H7 (cell line): Measurements from ENCODE around the gene MVP. TPM values are rescaled to one million over a fixed set of nuclear protein-coding genes. Genes with fewer than 3 reads are reported as not detected.

Source experiments
- DNase-seq: peaks from one replicate; pipeline ENCODE4 v3.0.0; 2012
- H3K27me3 ChIP-seq: 2 replicates; pipeline ENCODE4 v1.6.0; 2011; ENCODE audit warnings: mild to moderate bottlenecking, low read length; ENCODE audit not compliant: control insufficient read depth, insufficient read depth
- H3K36me3 ChIP-seq: replicated peaks from 2 replicates; pipeline ENCODE4 v1.5.1; 2011; ENCODE audit warnings: low read length; ENCODE audit not compliant: control insufficient read depth, insufficient read depth
- H3K4me3 ChIP-seq: 2 replicates; pipeline ENCODE4 v1.5.1; 2011; ENCODE audit warnings: low read depth, mild to moderate bottlenecking, control low read depth, low read length, moderate library complexity; ENCODE audit not compliant: insufficient read depth
- total RNA-seq: library from RNA; depleted of rRNA; stranded (reverse); fragments of >200 nt; shearing (Covaris generic); gene quantifications from 2 replicates; pipeline ENCODE4 v1.2.3, GENCODE V29; 2014

The MVP gene
- total RNA-seq, 1 experiment from 2014 or later, result 7.0 TPM

GRCh38 chr16:29808219-29808900, 11.9 kb upstream of the MVP start:
- H3K36me3 ChIP-seq, result peaks cover 11% of the 10 kb centered on the region
- H3K27me3 ChIP-seq, result peaks cover 2% of the 10 kb centered on the region; the same call in 1 of the 2 replicates
- peak overlapping the region; percentile 86 for H3K4me3 ChIP-seq
- DNase-seq, result no peak

- DNase-seq, result no peak
- H3K27me3 ChIP-seq, result peaks cover 2% of the 10 kb centered on the region; the same call in 1 of the 2 replicates
- peaks cover 8% of the 10 kb centered on the region for H3K36me3 ChIP-seq
- H3K4me3 ChIP-seq, result no peak overlapping the region; the same call in 1 of the 2 replicates
Observed at GRCh38 chr16:29809031-29809747, 11.1 kb upstream of the MVP start.

DNA sequence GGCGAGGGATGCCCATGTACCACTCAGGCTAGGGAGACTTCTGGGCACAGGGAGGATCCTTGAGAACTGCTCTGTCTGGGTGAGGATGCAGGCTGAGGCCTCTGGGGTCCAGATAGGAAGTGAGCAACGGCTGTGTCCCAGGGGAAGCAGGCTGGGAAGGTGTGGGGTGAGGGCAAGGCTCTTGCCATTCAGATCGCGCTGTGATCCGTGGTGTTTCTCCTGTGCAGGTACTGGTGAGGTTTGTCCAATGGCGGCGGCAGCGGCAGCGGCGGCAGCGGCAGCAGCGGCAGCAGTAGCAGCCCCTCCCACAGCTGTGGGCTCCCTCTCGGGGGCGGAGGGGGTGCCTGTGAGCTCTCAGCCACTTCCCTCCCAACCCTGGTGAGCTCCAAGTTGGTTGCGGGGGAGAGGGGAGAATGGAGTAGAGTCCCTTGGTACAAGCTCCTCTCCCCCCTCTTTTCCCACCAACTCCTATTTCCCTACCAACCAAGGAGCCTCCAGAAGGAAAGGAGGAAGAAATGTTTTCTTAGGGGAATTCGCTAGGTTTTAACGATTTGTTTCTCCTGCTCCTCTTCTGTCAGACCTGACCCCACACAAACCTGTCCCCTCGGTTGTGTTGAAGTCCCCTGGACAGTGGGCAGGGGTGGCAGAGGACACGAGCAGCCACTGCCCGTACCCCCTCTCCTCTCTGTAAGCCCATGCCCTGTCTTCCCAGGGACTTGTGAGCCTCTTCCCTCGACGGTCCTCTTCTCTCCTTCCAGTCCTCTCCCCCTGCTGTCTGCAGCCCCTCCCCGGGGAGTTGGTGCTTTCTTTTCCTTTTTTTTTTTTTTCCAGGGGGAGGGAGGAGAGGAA, 10.2 kb upstream of the MVP start:
- Histone ChIP-seq H3K27me3 (peaks cover 2% of the 10 kb centered on the region; the same call in 1 of the 2 replicates), H3K4me3 (peak overlapping the region; percentile 16; the same call in 1 of the 2 replicates), H3K36me3 (peaks cover 8% of the 10 kb centered on the region)
- peak; percentile 70 for DNase-seq

- H3K4me3 ChIP-seq, result peak overlapping the region; percentile 20
- H3K27me3 ChIP-seq, result peaks cover 2% of the 10 kb centered on the region; the same call in 1 of the 2 replicates
- peak; percentile 74 for DNase-seq
- peaks cover 8% of the 10 kb centered on the region for H3K36me3 ChIP-seq
Observed at GRCh38 chr16:29810699-29811169, 9.5 kb upstream of the MVP start.

GRCh38 chr16:29811170-29811895, 8.9 kb upstream of the MVP start:
- Histone ChIP-seq H3K36me3 (peaks cover 8% of the 10 kb centered on the region), H3K27me3 (peaks cover 2% of the 10 kb centered on the region; the same call in 1 of the 2 replicates), H3K4me3 (peak overlapping the region; percentile 82)
- DNase-seq, result peak; percentile 96

DNA sequence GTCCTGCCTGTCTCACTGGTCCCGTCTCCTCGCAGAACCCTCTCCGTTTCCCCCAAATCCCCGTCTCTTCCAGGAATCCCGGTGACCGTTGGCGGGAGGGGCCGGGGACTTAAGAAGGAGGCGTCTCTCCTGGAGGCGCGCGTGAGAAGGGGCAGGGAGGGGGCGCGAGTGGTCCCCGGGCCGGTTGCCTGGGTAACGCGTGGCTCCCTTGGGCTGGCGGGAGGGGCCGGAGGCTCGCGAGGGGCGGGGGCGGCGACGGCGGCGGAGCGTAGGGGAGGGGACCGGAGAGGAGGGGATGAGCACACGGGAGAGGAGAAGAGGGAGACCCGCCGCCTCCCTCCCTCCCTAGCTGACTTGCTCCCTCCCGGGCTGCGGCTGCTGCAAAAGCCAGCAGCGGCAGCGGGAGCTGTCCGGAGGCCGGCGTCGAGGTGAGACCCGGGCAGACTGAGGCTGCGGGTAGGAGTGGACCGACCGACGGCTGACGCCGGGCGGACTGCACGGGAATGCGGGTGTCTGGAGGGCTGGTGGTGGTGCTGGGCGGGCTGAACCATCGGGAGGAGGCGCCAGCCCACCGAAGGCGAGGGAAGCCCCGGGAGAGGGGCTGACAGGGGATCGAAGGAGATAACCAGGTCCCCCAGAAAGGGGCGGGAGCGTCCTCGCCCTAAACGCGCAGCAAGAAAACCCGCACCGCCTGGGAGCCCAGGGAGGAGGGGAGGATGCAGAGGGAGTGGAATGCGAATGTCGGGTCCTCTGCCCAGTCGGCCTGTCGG, 8.2 kb upstream of the MVP start, which contains the start of gene PRRT2:
Gene PRRT2, plus strand, starts transcription at position 298 of the 770 bp plus-strand sequence. CDS start 862 bp downstream, outside the sequence.
- DNase-seq, result peak; percentile 95
- Histone ChIP-seq H3K4me3 (peak within 1 kb of the TSS; percentile 82), H3K27me3 (peaks cover 2% of the 10 kb centered on the region; the same call in 1 of the 2 replicates), H3K36me3 (peaks cover 8% of the 10 kb centered on the region)

DNA sequence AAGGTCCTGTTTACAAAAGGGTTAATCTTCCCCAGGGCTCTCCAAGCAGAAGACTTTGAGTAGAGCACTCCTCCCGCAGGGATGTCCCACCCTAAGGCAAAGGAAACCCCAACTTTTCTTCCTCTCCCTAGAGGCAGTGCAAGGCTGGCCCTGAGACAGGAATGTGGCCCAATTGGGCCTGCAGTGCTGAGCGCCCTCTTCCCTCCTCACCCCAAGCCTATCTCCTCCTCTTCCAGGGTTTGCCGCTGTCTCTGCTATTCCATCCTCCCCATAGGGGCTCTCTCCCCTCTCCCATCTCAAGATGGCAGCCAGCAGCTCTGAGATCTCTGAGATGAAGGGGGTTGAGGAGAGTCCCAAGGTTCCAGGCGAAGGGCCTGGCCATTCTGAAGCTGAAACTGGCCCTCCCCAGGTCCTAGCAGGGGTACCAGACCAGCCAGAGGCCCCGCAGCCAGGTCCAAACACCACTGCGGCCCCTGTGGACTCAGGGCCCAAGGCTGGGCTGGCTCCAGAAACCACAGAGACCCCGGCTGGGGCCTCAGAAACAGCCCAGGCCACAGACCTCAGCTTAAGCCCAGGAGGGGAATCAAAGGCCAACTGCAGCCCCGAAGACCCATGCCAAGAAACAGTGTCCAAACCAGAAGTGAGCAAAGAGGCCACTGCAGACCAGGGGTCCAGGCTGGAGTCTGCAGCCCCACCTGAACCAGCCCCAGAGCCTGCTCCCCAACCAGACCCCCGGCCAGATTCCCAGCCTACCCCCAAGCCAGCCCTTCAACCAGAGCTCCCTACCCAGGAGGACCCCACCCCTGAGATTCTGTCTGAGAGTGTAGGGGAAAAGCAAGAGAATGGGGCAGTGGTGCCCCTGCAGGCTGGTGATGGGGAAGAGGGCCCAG, 7.3 kb upstream of the MVP start:
- Histone ChIP-seq H3K27me3 (peaks cover 2% of the 10 kb centered on the region; the same call in 1 of the 2 replicates), H3K36me3 (peaks cover 10% of the 10 kb centered on the region), H3K4me3 (peak overlapping the region; percentile 82)
- peak; percentile 67 for DNase-seq

DNA sequence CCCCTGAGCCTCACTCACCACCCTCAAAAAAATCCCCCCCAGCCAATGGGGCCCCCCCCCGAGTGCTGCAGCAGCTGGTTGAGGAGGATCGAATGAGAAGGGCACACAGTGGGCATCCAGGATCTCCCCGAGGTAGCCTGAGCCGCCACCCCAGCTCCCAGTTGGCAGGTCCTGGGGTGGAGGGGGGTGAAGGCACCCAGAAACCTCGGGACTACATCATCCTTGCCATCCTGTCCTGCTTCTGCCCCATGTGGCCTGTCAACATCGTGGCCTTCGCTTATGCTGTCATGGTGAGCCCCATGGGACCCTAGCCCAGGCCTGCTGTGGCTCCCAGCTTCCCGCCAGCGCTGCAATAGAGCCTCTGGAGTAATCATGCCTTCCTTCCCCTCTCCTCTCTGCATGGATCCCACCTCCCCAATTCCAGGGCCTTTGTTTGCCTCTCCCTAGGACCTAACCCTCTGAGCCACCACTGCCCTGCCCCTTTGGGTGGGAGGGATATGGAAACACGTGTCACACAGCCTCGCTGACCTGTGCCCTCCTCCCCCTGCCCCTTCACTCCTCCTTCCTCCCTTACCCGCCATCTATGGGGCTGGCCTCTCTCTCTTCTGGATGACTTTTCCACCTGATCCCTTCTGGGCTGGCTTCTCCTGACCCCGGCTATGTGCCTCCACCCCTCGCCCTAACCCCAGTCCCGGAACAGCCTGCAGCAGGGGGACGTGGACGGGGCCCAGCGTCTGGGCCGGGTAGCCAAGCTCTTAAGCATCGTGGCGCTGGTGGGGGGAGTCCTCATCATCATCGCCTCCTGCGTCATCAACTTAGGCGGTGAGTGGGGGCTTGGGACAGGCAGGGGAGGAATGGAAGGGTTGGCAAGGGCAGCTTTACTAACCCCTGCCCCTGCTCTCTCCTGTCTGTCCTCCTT, 6.4 kb upstream of the MVP start:
- peak; percentile 72 for DNase-seq
- H3K27me3 ChIP-seq, result peaks cover 2% of the 10 kb centered on the region; the same call in 1 of the 2 replicates
- H3K36me3 ChIP-seq, result peaks cover 13% of the 10 kb centered on the region
- H3K4me3 ChIP-seq, result no peak overlapping the region; the same call in 1 of the 2 replicates

DNA sequence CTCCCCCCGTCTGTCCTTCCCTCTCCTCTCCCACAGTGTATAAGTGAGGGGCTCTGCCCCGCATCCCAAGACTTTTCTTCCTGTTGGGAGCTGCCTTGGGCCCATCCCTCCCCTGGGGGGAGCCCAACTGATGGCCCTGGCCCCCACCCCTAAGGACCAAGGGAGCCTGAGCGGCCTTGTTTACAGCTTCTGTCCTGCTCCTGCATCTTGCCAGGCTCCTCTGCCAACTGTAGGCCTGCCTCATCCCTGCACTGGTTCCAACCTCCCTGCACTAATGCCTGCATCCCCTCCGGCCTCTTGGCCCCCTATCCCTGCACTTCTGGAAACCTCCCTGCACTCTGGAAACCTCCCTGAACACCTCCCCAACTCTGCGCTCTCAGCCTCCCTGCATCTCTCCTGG, 5.7 kb upstream of the MVP start:
- H3K4me3 ChIP-seq, result peak overlapping the region; percentile 82; the same call in 1 of the 2 replicates
- H3K36me3 ChIP-seq, result peaks cover 12% of the 10 kb centered on the region
- DNase-seq, result peak; percentile 71
- H3K27me3 ChIP-seq, result peaks cover 2% of the 10 kb centered on the region; the same call in 1 of the 2 replicates

GRCh38 chr16:29815032-29815721, 5.1 kb upstream of the MVP start:
- Histone ChIP-seq H3K36me3 (peaks cover 15% of the 10 kb centered on the region), H3K4me3 (peak overlapping the region; percentile 82), H3K27me3 (peaks cover 2% of the 10 kb centered on the region; the same call in 1 of the 2 replicates)
- DNase-seq, result peak; percentile 78
